Stimulated activated naive CD4-positive, alpha-beta T cell treated with Interleukin-2 at 50 U/mL for 16 hours (primary cell): Measurements from ENCODE around the gene CD37.
"Not testable (repeated sequence)": the region's sequence is repeated elsewhere in the genome, so short reads cannot be mapped to it uniquely, and the experiment has no call there.

Experiments used
- DNase-seq: peaks from one replicate; lab custom pipeline; 2025; lab: John Stamatoyannopoulos, UW

The CD37 gene

DNA sequence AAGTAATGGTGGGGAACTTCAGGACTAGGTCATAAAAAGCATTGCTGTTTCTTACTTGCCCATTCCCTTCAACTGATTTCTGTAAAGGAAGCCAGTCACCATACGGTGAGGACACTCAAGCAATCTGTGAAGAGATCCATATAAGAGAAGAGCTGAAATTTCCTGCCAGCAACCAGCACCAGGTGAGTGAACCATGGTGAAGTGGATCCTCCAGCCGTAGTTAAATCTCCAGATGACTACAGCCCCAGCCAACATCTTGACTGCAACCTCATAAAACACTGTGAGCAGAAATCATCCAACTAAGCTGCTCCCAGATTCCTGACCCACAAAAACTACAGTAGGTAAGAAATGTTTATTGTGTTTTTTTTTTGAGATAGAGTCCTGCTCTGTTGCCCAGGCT lies 6.5 kb upstream of the CD37 start:
- DNase-seq, result no peak

DNA sequence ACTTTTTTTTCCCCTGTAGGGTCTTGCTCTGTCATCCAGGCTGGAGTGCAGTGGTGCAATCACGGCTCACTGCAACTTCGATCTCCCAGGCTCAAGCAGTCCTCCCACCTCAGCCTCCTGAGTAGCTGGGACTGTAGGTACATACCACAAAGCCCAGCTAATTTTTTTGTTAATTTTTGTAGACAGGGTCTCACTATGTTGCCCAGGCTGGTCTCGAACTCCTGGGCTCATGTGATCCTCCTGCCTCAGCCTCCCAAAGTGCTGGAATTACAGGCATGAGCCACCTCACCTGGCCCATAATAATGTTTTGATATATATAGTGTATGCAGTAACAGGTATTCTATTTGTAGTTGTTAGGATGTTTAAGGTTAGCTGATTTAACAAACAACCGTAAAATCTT lies 4.0 kb upstream of the CD37 start:
- not testable (repeated sequence) for DNase-seq

DNA sequence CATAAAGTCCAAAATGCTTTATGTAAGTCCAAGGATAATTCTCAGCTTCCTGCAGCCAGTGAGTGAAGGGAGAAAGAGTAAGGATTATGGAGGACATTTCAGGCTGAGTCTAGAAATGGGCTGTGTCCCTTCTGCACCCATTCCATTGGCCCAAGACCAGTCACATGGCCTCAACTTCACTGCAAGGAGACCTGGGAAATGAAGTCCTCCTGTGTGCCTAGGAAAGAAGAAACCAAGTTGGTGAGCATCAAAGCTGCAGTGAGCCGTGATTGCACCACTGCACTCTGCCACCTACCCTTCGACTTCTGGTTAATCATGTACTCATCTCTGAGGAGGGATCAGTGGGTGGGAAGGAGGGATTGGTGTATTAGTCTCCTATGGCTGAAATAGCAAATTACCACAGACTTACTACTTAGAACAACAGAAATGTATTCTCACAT lies 3.6 kb upstream of the CD37 start:
- peak; percentile 56 for DNase-seq

DNA sequence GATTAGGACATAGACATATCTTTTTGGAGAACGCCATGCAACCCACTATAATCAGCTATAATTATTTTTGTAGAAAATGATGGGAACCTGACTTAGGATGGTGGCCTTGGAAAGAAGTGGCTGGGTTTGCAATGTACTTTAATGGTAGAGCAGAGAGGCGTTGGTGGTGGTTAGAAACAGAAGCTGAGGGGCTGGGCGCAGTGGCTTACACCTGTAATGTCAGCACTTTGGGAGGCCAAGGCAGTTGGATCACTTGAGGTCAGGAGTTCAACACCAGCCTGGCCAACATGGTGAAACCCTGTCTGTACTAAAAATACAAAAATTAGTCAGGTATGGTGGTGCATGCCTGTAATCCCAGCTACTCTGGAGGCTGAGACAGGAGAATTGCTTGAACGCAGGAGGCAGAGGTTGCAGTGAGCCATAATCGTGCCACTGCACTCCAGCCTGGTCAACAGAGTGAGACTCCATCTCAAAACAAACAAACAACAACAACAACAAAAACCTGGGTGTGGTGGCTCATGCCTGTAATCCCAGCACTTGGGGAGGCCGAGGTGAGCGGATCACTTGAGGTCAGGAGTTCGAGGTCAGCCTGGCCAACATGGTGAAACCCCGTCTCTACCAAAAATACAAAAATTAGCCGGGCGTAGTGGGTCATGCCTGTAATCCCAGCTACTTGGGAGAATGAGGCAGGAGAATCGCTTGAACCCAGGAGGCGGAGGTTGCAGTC lies 2.4 kb upstream of the CD37 start:
- DNase-seq, result not testable (repeated sequence)

DNA sequence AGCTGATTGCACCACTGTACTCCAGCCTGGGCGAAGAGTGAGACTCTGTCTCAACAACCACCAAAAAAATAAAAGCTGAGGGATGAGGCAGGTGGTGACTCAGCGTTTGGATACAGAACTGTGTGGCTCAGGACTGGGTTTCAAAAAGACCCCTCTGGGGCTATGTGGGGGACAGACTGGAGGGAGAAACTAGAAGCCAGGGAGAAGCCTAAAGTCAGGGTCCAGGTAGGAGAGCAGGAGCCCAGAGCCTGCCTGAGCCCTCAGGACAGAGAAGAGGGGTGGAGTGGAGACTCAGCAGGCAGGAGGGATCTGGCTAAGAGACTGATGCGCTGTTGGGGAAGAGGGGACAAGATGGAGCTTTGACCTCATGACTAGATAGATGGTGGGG lies 1.8 kb upstream of the CD37 start:
- DNase-seq, result no peak

DNA sequence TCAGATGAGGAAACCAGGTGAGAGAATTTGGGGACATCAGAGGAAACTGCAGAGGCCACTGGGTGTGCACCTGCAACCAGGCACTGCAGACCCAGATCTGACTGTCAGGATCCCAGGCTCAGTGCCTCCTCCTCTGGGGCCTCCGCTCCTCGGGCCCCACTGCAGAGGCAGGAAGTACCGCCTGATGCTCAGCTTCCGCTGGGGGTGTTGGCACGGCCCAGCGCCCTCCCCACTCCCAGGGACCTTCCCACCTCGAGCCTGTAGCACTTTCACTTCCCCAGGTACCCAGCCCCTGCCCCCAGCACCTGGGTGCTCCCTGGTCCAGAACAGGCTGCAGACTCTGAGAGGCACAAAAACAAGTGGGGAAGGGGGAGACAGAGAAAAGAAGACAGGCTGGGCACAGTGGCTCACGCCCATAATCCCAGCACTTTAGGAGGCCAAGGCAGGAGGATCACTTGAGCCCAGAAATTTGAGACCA lies 1.4 kb upstream of the CD37 start:
- DNase-seq, result peak; percentile 53

DNA sequence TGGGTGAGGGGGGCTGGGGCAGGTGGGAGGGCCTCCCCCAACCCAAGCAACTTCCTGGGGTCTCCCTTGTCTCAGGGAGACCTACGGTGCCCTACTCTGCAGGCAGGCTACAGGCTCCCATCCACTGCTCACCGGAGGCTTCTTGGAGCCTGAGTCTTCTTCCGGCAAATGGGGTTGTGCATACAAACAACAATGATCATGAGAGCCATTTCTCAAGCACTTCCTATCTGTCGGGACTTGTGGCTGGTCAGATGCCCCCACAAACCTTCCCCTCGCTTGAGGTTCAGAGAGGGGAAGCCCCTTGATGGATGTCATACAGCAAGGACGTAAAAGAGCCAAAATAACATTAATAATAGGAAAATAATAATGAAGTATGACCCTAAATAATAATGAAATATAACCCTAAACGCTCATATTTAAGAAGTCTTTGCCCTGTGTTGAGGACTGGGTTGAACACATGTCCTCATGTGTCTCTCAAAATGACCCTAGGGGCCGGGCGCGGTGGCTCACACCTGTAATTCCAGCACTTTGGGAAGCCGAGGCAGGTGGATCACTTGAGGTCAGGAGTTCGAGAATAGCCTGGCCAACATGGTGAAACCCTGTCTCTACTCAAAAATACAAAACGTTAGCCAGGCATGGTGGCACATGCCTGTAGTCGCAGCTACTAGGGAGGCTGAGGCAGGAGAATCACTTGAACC lies 727 bp downstream of the CD37 start:
- DNase-seq, result no peak

DNA sequence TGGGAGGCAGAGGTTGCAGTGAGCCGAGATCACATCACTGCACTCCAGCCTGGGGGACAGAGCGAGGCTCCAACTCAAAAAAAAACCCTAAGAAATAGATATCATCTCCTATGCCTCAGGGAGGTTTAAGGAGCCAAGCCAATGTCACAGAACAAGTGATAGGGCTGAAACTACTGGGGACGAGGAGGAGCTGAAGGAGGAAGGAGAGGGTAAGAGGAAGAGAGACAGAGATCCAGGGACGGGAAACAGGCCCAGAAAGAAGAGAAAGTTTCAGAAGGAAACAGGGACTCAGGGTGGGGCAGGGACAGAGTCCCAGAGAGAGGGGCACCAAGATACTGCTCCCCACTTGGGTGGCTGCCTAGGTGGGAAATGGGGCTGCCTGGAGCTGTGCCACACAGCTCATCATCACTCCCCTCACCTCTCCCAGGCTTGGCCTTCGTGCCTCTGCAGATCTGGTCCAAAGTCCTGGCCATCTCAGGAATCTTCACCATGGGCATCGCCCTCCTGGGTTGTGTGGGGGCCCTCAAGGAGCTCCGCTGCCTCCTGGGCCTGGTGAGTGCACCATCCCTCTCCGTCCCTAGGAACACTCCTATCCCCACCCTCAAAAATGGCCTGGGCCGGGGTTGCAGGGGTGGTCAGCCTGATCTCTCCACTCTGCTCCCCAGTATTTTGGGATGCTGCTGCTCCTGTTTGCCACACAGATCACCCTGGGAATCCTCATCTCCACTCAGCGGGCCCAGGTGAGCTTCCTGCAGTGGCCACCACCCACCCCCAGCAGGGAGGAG lies 1.5 kb downstream of the CD37 start:
- no peak for DNase-seq

DNA sequence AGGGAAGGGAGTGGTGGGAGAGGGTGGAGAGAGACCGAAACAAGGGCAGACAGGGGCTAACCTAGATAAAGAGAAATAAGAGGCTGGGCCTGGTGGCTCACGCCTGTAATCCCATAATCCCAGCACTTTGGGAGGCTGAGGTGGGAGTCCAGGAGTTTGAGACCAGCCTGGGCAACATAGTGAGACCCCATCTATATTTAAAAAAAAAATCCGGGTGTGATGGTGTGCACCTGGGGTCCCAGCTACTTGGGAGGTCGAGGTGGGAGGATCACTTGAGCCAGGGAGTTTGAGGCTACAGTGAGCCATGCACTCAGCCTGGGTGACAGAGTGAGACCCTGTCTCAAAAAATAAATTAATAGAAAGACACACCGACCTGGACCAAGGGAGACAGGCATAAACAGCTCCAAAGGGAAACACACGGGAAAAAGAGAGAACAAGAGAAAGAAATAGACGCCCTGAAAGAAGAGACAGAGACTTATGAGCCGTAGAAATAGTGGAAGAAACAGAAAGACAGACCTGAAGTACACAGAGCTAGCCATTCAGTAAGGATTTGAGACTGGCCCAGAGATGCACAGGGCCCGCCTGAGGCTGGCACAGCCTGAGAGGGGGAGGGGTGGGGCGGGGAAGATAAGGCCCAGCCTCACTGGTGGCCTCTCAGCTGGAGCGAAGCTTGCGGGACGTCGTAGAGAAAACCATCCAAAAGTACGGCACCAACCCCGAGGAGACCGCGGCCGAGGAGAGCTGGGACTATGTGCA lies 2.2 kb downstream of the CD37 start:
- no peak for DNase-seq

DNA sequence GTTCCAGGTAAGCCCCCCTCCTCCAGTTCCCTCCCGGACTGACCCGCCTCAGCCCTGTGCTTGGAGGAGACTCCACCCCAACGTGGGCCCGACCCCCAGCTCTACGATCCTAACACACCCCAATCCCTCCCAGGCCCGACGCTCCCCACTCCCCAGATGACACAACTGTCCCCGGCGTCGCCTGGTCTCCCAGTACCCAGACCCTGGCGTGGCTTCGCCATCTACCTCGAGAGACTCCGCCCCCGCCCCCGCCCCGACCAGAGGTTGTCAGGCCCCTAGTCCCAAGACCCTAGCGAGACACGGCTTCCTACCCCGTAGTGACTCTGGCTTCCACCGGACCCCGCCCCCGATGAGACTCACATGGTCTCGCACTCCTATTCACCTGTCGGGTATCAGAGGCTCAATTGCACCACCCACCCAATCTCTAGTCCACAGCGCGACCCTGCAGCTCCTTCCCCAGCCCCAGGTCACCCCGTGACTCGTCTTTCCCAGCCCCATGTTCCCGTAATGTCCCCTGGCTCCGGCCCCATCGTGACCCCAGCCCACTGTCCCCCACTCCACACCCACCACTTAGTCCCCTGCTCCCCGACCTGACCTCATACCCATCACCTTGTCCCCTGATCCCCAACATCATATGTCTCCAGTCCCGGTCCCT lies 2.9 kb downstream of the CD37 start:
- no peak for DNase-seq

DNA sequence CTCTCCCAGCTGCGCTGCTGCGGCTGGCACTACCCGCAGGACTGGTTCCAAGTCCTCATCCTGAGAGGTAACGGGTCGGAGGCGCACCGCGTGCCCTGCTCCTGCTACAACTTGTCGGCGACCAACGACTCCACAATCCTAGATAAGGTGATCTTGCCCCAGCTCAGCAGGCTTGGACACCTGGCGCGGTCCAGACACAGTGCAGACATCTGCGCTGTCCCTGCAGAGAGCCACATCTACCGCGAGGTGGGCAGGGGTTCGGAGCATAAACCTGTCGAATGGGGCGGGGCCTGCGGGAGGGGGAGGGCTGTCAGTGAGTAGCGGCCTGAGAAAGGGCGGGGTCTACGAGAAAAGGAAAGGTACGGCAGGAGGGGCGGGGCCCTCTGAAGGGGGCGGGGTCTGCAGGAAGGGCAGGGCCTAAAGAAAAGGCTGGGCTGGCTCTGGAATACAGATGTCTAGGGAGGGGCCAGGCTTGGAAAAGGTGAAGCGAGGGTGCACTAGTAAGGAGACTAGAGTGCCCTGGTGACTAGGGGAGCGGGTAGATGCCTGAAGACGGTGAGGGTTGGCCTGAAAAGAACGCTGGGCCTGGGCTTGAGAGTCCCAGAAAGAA lies 3.6 kb downstream of the CD37 start:
- DNase-seq, result no peak

DNA sequence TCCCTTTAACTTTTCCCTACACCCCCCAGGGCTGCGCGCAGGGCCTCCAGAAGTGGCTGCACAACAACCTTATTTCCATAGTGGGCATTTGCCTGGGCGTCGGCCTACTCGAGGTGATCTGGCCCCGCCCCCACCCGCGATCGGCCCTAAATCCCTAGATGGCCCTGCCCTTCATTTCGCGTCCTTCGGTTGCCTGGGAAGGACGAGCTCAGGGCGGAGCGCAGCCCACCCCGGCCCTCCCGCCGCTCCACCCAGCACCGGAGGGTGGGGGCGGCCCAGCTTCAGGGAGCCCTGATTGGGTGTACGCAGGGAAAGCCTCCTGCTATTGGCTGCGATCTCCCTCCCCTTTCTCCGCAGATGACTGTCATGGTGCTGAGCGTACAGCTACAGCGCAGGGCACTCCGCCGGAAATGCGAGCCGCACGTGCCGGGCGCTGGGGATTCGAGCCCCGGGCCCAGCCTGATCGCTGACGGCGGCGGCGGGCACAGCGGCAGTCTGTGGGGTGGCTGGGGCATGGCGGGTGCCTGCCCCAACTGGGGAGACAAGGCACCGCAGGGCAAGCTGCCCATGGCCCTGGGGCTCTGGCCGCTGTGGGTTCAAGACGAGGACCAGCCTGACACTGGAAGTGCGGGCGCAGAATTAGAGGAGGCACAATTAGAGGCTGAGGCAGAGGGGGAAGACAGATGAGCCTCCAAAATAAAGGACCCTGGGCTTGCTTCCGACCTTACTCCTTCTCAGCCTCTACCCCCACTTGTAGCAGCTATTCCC lies 4.3 kb downstream of the CD37 start:
- no peak for DNase-seq

DNA sequence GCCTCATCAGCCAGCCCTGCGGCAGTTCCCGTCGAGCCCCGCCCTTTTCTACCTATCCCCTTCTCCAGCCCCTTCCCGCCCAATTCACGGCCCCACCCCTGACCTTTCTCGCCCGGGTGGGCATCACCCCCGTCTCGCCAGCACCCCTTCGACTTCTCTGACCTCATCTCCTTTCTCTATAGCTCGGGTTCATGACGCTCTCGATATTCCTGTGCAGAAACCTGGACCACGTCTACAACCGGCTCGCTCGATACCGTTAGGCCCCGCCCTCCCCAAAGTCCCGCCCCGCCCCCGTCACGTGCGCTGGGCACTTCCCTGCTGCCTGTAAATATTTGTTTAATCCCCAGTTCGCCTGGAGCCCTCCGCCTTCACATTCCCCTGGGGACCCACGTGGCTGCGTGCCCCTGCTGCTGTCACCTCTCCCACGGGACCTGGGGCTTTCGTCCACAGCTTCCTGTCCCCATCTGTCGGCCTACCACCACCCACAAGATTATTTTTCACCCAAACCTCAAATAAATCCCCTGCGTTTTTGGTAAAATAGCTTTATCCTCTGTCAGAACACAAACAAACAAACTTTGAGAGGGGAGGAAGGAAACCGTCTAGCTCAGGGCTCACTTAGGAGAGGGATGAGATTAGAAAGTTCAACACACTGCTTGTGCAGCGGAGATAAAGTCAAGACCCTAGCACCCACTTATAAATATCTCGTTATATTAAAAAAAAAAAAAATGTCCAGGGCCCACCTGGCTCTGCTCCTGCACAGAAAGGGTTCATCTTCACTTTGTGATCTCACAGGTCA lies 5.1 kb downstream of the CD37 start:
- DNase-seq, result no peak

DNA sequence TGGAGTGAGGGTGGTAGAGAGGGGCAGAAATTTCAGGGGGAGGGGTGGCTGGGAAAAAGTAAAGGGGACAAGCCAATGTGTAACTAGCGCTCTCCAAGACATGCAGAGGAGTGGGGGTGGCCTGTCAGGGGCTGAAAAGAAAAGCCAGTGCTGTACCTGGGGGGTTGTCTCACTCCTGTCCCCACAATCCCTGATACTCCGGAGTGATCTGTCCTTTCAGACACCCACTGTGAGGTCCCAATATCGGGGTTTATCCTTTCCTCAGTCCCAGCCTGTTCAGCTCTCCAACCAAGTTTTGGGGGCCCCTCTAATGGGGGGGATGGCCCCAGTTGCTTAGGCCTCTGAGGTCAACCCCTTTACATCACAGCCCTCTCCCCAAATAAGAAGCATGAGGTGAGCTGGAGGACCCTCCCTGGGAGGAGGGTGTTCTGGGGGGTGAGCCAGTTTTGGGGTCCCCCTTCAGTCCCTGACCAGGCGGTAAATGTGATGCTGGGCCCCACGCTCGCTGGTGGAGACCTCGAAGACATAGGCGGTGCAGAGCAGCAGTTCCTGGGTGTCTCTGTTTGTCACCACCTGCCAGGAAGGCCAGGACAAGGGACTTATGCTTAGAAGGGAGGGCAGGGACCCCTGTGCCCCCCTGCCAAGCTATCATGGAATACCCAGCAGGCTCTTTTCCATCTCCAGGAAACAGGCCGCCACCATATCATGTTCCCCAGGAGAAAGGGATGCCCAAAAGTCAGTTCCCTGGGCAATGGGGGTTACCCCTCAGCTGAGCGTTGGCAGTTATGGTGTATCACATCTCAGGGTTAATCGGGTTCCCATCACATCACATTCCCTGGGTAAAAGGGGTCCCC lies 5.9 kb downstream of the CD37 start:
- no peak for DNase-seq

DNA sequence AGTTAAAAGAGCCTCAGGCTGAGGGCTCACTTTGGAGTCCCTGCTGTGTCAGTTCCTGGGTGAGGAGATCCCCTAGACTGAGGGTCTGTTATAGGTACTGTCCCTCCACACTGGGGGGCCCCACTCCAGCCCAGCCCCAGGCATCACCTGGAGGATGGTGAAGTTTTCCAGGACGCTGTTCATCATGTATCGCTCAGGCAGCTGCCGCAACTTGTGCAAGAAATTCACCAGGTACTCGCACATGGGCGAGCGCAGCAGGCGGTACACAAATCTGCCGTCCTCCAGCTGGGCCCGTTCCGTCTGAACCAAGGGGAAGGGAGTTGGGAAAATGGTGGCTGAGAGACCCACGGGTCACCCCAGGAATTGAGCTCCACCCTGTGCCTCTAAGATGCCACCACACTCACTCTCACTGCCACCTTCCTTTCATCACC lies 7.1 kb downstream of the CD37 start:
- DNase-seq, result no peak

DNA sequence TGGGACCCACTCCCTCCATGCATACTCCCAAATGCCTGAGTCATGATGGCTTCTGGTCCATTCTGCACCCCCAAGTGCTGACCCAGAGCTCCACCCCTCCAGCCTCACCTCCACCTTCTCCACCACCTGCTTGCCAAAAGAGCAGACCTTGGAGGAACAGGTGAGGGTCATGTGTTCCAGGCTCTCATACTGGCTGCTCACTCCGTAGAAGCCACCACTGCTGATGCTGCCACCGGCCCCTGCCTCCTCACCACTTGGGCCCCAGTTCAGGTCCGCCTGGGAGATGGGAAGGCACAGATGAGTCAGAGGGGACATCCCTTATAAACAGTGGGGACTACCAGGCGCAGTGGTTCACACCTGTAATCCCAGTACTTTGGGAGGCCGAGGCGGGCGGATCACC lies 7.9 kb downstream of the CD37 start:
- no peak for DNase-seq

DNA sequence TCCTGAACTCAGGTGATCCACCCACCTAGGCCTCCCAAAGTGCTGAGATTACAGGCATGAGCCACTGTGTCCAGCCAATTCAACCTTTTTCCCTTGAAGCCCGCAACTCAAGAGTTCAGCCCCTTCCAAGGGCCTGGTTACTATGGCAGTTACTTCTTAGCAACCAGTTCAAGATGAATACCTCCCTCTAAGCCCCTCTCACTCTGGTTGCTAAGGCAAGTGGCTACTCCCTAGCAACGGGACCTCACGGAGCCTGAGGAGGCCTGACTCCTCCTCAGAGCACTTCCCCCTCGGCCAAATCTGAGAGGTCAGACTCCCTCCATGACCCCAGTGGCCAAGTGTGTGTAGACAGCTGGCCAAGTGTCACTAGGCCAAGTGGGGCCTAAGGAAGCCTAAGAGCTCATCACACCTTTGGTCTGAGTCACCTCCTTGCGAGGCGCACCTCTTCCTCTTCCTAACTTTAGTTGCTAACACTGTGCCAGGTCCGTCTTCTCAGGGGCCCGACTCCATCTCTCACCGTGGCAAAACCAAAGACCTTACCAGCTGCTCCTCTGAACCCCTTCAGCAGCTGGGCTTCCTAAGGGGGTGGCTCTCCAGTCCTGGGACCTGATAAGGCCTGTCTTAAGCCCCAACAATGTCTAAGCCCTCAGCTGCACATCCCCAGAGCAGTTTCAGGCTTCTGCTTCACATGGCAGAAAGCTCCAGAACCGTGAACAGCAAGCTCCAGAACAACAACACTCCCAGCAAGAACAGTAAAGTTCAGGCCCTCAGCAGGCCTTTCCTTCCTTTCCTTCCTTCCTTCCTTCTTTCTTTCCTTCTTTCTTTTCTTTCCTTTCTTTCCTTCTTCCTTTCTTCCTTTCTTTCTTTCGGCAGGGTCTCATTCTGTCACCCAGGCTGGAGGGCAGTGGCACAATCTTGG lies 9.6 kb downstream of the CD37 start:
- DNase-seq, result no peak
